ENCODE data around the gene PCNX2. TPM values are rescaled to one million over a fixed set of nuclear protein-coding genes. Genes with fewer than 3 reads are reported as not detected.
A peak's percentile ranks its signal among the peaks of the same experiment; 100 is the strongest.

PCNX2 gene
- total and polyA plus RNA-seq, 2 experiments from 2014 or later, result 42.9 to 88.3 TPM

- Histone ChIP-seq H3K27ac (ENCODE audit: low read depth) (peak overlapping the region; percentile 37; the same call in 1 of the 2 replicates), H3F3A (replicated peaks; ENCODE audit: low read depth) (no peaks in the 10 kb centered on the region), H3K4me1 (ENCODE audit: insufficient read depth) (peaks cover 26% of the 10 kb centered on the region; the same call in 1 of the 2 replicates), H2AFZ (no peak overlapping the region), H3K27me3 (ENCODE audit: insufficient read depth) (no peaks in the 10 kb centered on the region), H3K9me2 (ENCODE audit: insufficient read depth) (no peaks in the 10 kb centered on the region; the same call in 1 of the 2 replicates), H3K79me2 (replicated peaks; ENCODE audit: insufficient read depth) (no peaks in the 10 kb centered on the region; the same call in 1 of the 2 replicates), H4K20me1 (replicated peaks; ENCODE audit: insufficient read depth) (peaks cover 17% of the 10 kb centered on the region; the same call in 1 of the 2 replicates), H3K36me3 (ENCODE audit: insufficient read depth) (peaks cover 18% of the 10 kb centered on the region), H3K4me3 (no peak overlapping the region), H3K4me2 (no peak overlapping the region)
- Mint-ChIP-seq H3K4me3 (no peak overlapping the region), H3K27ac (peak overlapping the region; percentile 30; the same call in 1 of the 2 replicates), H3K27me3 (ENCODE audit: insufficient read depth, low read depth, poor library complexity) (peaks cover 3% of the 10 kb centered on the region), H3K4me1 (peaks cover 20% of the 10 kb centered on the region), H3K9me3 (peaks cover under 1% of the 10 kb centered on the region; the same call in 1 of the 3 replicates), H3K36me3 (ENCODE audit: low read depth) (peaks cover 36% of the 10 kb centered on the region)
- no peak for DNase-seq (ENCODE audit: low spot score)
- TF ChIP-seq CREB1 (CRISPR knock-in tag; IDR thresholded peaks at IDR 0.05; ENCODE audit: low read depth) (no peak), REST (IDR thresholded peaks at IDR 0.05; ENCODE audit: unreplicated experiment) (no peak), ZNF462 (CRISPR knock-in tag; IDR thresholded peaks at IDR 0.05) (no peak), STAT1 (IDR thresholded peaks at IDR 0.05; ENCODE audit: unreplicated experiment) (no peak), EZH2phosphoT487 (IDR thresholded peaks at IDR 0.05; ENCODE audit: unreplicated experiment) (no peak)
- no peak for ATAC-seq
Measured at GRCh38 chr1:233215135-233215760, 80.3 kb downstream of the PCNX2 start.
